Subcutaneous adipose tissue (tissue), 4 donors: ENCODE data around the gene ADGRG6. TPM values are rescaled to one million over a fixed set of nuclear protein-coding genes. Genes with fewer than 3 reads are reported as not detected.

Experiments used
- total RNA-seq, 4 donors: library from RNA; depleted of rRNA; stranded (reverse); fragments of >200 nt; gene quantifications; one replicate each; pipeline ENCODE4 v1.1.0, GENCODE V29; 2016
- TF ChIP-seq, protein P1 (sequence below): fragments of 450-650 bp; IDR thresholded peaks from one replicate; pipeline ENCODE4 v1.5.1; 2016; ENCODE audit warnings: low read depth, mild to moderate bottlenecking, control low read depth, antibody characterized with exemption, moderate library complexity

The ADGRG6 gene
- total RNA-seq, 4 donors from 2014 or later, result 17.3 to 25.8 (median 18.7) TPM

DNA sequence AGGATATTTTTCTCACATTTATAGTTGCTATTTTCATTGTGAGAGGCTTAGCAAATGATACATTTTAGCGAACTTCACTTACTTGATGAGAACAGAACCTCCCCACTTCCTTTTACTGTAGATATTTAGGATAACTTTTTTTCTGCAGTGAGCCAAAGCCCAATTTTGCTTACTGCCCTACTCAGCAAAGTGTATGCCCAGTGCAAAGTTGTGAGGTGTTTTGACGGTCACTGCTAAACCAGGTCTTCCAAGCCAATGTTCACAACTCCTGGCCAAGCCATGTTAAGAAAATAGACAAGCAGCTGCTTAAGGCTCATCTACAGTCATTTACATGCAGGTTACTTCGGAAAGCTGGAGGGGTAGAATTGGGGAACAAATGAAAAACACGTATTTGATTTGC lies 144.8 kb downstream of the ADGRG6 start:
- TF ChIP-seq, protein P1, sequence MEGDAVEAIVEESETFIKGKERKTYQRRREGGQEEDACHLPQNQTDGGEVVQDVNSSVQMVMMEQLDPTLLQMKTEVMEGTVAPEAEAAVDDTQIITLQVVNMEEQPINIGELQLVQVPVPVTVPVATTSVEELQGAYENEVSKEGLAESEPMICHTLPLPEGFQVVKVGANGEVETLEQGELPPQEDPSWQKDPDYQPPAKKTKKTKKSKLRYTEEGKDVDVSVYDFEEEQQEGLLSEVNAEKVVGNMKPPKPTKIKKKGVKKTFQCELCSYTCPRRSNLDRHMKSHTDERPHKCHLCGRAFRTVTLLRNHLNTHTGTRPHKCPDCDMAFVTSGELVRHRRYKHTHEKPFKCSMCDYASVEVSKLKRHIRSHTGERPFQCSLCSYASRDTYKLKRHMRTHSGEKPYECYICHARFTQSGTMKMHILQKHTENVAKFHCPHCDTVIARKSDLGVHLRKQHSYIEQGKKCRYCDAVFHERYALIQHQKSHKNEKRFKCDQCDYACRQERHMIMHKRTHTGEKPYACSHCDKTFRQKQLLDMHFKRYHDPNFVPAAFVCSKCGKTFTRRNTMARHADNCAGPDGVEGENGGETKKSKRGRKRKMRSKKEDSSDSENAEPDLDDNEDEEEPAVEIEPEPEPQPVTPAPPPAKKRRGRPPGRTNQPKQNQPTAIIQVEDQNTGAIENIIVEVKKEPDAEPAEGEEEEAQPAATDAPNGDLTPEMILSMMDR, result no peak

DNA sequence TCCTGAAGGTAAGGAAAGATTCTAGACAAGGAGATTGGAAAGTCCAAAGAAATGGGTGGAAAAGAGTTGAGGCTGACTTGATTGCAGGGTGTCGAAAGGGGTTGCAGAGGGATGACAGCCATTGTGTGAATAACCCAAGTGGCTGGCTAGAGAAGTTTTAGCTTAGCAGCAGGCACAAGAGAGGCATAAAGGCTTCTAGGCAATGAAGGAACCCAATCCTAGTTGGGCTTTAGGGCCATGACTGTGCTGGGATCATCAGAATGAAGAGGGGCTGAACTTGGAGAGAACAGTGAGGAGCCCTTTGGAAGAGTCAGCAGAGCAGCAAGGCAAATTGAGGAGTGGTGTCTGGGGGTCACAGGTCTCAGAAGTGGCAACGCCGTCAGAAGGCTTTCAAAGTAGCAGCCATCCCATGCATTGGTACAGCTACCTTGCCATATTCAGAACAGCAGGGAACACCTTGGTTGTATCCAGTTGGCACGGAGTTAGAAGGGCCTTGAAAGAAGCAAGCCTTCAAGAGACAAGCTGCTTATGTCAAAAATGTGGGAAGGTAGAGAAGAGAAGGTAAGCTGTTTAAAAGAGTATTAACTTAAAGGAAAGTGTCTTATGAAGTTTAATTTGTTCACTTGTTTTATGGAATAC lies 146.4 kb downstream of the ADGRG6 start:
- TF ChIP-seq, protein P1, result no peak

DNA sequence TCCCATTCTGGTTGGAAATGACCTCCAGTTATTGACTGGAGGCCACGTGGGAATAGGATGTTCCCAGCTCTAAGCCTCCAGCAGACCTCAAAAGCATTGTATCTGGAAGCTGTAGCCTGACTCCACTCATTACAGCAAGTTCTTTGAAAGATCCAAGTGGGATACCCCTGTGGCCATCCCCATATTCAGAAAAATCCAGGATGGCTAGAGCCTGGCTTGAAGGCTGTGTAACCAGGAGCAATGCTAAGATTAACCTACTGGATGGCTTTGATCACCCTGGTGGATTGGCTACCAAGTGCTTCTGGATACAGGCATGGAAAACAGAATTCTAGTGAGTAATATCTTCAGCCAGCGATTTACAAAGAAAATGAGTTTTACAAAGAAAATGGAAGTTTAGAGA lies 151.2 kb downstream of the ADGRG6 start:
- TF ChIP-seq, protein P1, result no peak

DNA sequence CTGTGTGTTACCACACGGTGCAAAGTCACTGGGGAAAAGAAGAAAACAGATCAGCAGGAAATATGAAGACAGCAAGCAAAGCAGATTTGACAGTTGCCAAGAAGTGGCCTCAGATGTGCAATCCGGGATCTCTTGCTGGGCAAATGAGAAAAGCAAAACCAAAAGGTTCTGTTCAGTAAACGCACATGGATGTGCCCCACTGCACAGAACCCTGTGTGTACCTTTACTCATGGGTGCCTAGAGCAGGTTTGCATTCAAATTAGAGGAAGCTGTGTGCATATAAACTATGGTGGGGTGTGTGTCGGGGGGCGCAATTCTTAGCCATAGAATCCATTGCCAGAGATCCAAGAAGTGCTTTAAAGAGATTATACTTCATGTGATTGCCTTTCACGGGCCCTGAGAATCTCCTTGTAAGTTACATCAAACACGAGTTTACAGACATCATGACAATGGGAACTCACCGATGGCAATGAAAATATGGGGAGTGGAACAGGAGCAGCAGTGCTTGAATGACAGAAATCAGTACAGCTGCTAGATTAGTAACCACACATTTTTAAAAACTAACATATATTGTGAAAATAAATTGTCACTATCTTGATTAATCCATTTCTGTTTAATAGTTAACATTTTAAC lies 154.3 kb downstream of the ADGRG6 start:
- TF ChIP-seq, protein P1, result no peak

DNA sequence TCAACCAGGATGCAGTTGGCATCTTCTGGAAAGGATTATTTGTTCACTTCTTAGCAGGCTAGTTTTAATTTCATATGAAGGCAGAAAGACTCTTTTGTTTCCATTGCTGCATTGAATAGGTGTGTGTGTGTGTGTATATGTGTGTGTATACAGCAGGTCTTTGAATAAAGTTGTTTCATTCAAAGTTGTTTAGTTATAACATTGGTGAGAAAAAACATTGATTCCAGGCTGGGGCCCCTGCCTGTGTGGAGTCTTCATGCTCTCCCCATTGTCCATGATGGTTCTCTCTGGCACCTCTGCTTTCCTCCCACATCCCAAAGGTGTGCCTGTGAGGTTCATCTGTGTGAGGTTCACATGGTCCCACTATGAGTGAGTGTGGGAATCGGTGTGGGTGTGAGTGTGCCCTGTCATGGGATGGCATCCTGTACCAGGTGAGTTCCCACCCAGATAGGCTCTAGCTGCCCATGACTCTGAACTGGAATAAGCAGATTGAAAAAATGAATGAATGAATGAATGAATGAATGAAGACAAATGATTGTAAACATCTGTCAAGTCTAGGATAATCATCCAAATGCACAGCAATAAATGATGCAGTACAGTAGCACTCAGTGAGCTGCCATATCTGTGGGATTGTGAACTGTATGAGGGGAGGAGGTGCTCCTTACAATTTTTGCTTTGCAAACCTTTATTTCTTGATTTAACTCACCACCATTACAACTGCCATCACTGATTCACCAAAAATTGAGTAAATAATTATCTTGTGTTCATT lies 156.0 kb downstream of the ADGRG6 start:
- TF ChIP-seq, protein P1, result no peak

DNA sequence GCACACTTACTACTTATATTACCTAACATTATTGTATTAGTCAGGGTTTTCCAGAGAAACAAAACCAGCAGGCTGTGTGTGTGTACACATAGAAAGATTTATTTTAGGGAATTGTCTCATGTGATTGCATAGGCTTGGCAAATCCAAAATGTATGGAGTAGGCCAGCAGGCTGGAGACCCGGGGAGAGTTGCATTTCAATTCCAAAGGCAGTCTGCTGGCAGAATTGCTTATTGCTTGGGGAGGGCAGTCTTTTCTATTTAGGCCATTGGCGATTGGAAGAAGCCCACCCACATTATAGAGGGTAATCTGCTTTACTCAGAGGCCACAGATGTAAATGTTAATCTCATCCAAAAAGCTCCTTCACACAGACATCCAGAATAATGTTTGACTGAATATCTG lies 157.0 kb downstream of the ADGRG6 start:
- TF ChIP-seq, protein P1, result no peak

DNA sequence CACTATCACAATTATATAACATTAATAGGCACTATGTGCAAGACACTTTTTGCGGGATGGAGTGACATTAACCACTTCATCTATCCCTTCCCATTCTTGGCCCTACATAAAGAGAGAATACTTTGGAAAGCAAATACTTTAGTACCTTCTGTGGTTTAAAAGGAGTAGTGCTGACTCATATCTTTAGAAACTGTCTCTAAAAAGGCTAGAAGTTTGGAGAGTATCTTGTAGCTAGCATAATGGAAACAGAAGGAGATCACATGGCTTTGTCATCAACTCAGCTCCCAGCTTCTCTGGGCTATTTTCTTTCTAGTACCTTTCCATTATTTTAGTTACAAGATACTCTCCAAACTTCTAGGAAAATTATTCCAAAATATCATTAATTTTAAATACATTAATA lies 157.5 kb downstream of the ADGRG6 start:
- TF ChIP-seq, protein P1, result no peak
